Superior temporal gyrus (tissue), 1 donor: ENCODE results near the gene SIGLEC8.
"Not testable (repeated sequence)": the region's sequence is repeated elsewhere in the genome, so short reads cannot be mapped to it uniquely, and the experiment has no call there.

Experiments
- DNase-seq: peaks from one replicate; pipeline ENCODE4 v3.0.0-alpha.2; 2016; ENCODE audit errors: extremely low spot score

Gene SIGLEC8

GRCh38 chr19:51473009-51473707 is 14.9 kb upstream of the SIGLEC8 start:
- DNase-seq = peak; percentile 86

DNA sequence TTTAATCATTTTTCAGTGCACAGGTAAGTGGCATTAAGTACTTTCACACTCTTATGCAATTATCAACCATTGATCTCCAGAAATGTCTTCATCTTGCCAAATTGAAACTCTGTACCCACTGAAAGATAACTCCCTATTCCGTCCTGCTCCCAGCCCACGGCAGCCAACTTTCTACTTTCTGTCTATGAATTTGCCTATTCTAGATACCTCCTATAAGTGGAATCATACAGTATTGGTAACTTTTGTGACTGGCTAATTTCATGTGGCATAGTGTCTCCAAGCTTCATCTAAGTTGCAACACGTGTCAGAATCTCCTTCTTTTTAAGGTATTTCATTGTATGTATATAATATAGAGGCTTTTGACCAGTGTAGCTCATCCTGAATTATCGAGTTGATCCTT is 14.4 kb upstream of the SIGLEC8 start:
- DNase-seq = no peak

GRCh38 chr19:51471527-51471926 is 13.3 kb upstream of the SIGLEC8 start:
- no peak for DNase-seq

GRCh38 chr19:51470966-51471365 is 12.7 kb upstream of the SIGLEC8 start:
- no peak for DNase-seq

- no peak for DNase-seq
Measured at GRCh38 chr19:51469629-51470028, 11.4 kb upstream of the SIGLEC8 start.

- DNase-seq = no peak
Measured at GRCh38 chr19:51469162-51469561, 10.9 kb upstream of the SIGLEC8 start.

- DNase-seq = no peak
Measured at GRCh38 chr19:51468545-51468920, 10.3 kb upstream of the SIGLEC8 start.

DNA sequence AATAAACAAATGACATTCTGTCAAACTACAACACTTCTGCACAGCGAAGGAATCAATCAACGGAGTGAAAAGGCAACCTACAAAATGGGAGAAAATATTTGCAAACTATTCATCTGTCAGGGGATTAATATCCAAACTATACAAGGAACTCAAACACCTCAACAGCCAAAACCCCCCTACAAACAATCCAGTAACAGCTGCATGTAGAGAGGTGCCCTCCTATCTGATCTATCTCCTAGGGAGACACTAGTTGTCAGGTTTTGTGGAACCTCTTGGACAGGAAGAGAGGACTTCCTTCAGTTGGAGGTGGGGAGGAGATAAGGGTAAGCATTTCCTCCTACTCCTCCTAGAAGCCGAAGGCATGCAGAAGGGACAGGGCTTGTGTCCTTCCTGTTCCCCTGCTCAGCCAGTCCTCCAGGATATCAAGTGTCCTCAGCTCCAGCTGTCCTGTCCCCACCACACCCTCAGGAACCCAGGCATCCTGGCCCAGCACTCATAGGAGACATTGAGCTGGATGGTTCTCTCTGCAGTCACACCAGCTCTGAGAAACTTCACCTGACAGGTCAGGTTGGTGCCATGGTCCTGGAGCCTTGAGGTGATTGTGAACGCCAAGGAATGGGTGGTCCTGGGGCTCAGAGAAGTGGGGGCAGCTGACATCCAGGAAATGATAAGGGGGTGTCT is 9.8 kb upstream of the SIGLEC8 start:
- no peak for DNase-seq

- peak; percentile 26 for DNase-seq
Measured at GRCh38 chr19:51466723-51467122, 8.5 kb upstream of the SIGLEC8 start.

GRCh38 chr19:51463976-51464581 is 5.8 kb upstream of the SIGLEC8 start:
- DNase-seq = not testable (repeated sequence)

DNA sequence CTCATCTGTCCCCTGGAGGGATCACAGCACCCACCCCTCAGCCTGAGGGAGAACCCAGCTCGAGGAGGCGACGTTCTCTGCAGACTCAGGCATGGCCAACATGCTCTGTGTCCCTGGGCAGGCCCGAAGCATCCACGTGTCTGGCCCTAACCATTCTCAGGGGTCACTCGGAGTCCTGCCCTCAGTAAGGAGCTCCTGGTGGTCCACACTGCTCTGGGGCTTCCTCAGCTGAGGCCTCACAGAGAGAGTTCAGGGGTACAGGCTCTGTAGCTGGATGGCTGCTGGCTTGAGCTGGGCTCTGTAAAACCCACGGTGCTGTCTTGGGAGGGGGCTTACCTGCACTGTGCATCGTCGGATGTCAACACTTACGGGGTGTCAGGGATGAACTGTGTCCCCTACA is 4.4 kb upstream of the SIGLEC8 start:
- no peak for DNase-seq

- DNase-seq = no peak
Measured at GRCh38 chr19:51462276-51462675, 4.0 kb upstream of the SIGLEC8 start.

DNA sequence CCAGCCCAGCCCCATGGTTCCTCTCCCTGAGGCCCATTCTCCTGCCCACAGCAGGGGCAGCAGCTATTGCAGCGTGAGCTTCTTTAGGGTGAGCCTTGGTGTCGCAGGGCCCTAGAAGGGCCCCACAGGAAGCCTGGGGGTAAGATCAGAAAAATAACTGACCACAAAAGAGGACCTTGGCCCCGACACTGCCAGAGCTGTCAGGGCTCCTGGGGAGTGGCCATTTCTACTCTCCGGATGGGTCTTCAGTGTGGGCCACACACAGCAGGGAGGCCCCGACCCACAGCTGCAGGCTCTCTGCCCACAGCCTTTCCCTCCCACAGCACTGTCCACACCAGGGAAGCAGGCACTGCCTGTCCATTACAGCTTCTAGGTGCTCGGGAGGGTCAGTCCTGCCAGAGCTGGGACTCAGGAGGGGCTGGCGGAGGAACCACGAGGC is 3.5 kb upstream of the SIGLEC8 start:
- DNase-seq = no peak

DNA sequence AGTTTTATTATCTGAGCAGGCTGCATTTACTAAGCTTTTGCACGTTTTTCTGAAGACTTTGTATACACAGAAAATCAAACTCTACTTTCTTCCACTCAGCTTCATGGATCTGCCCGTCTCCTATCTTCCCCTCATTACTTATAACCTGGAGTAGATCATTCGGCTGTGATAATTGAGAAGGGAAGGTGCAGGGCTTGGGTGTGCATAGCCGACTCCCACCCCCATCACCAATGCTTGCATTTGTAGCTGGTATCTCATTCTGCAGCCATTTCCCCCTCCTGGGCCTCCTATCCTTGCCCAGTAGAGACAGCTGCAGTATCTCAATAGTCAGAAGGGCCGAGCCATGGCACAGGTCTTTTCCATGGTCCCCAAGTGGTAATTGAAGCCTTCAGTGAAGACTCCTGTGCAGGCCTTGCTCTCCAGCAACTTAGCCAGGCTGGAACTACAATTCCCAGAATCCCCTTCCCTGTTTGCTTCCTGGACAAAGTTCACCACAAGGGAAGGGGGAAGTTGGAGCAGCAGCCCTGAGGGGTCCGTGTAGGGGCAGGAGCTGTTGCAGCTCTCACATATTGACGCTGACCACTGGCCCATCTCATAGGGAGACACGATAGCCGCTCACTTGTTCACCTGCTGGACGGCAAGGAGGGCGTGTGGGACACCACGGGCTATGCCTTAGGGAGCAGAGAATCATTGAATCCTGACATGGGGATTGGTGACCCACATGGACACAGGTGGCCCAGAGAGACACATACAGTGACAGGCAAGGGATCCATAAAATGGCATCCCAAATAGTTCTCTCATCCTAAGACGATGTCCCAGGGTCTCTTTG is 2.1 kb upstream of the SIGLEC8 start:
- no peak for DNase-seq

DNA sequence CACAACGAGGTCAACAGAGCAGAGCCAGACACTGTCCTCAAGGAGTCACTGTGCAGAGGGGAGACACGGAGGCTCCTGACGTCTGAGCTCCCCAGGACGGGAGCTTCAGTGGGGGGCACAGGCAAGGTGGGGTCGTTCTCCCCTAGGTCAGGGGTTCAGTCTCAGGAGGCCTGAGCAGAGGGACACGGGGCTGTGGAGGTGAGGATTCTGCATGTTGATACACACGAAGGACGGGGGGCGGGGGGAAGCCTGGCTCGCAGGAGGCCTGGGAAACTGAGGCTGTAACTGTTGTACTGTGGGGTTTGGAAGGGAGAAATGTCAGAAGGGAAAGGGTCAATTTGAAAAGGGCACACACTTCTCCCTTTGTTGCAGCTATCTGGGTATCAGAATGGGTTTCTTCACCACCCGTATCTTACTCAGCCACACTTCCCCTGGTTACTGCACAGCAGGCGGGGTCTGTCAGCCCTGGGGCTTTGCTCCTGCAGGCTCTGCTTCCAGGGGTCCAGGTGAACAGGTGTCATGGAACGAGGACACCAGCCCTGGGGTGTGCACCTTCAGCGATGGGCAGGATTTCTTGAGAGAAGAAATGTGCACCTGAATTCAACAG is 748 bp upstream of the SIGLEC8 start:
- no peak for DNase-seq

GRCh38 chr19:51457351-51458013 is 772 bp downstream of the SIGLEC8 start:
- DNase-seq = no peak

DNA sequence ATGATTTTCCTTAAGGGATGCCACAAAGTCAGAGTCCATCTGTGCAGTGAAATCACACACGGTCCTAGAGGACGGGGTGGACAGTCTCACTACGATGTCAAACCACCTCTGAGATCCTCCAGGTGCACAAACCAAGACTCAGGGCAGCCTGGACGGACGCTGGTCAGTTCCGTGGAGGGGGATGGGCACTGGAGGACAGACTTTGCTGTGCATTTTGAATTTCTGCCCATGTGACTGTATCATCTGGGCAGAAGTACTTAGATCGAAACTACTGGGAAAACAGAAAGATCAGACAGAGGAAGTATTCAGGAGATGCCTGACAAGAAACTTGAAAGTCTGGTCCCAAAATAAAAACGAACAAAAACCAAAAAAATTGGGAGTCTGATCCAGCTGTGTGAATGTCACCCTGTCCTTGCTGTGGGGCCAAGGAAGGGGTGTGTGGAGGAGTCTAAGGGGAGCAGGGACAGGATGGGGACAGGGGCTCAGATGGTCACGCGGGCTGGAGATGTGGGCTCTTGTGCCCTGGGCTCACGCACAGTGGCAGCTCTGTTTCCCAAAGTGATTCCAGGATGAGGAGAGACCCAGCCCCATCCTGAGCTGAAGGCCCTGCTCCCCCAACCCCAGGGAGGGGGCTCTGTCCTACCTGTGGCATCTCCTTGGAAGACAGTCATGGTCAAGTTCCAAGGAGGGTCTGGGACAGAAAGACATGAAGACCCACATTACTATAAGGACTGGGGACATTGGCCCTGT is 1.5 kb downstream of the SIGLEC8 start:
- no peak for DNase-seq

- no peak for DNase-seq
Measured at GRCh38 chr19:51450730-51451307, 7.4 kb downstream of the SIGLEC8 start.

GRCh38 chr19:51448411-51449016 is 9.7 kb downstream of the SIGLEC8 start:
- no peak for DNase-seq

DNA sequence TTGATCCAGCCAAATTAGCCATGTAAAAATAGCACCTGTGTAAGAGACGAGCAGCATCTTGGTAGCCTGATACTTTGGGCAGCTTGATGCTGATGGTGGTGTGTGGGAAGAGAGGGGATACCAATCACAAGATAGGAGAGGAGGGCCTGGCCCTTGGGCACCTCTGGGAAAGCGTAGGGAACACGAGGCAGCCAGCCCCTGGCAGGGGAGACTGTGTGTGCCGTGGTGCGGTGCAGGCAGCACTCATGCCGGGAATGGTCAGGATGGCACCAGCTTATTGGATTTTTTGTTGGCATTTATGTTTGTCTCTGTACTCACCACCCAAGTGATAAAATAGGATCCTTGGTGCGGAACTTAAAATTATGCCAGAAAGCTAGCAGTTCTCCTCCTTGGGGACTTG is 10.2 kb downstream of the SIGLEC8 start:
- no peak for DNase-seq
